SK-N-MC (cell line): ENCODE results near the gene MRAS.

ENCODE experiments used
- DNase-seq: peaks from one replicate; pipeline ENCODE4 v3.0.0-alpha.2; 2011; ENCODE audit warnings: low read depth, low spot score
- H3K27ac ChIP-seq: fragments of 200-600 bp; sonication (generic); 2 replicates; pipeline ENCODE4 v1.5.1; 2016; ENCODE audit warnings: mixed run types
- H3K36me3 ChIP-seq: fragments of 200-600 bp; sonication (generic); 2 replicates; pipeline ENCODE4 v1.6.1; 2017; ENCODE audit warnings: antibody characterized with exemption, low read length, mixed read lengths; ENCODE audit not compliant: insufficient read depth
- H3K4me3 ChIP-seq: fragments of 200-600 bp; sonication (generic); 2 replicates; pipeline ENCODE4 v1.5.1; 2016
- H3K9ac ChIP-seq: fragments of 200-600 bp; sonication (generic); 2 replicates; pipeline ENCODE4 v1.8.0; 2017; ENCODE audit warnings: mixed run types, mixed read lengths; ENCODE audit not compliant: insufficient read length
- H3K9me3 ChIP-seq: fragments of 200-600 bp; sonication (generic); 2 replicates; pipeline ENCODE4 v1.6.1; 2017; ENCODE audit warnings: low read depth, mild to moderate bottlenecking, antibody characterized with exemption, low read length, moderate library complexity, mixed read lengths
- EZH2 ChIP-seq: fragments of 200-600 bp; sonication (generic); IDR thresholded peaks from one replicate; pipeline ENCODE4 v1.6.1; 2017; ENCODE audit warnings: antibody characterized with exemption
- FOXP2 ChIP-seq: optimal IDR thresholded peaks from 2 replicates; pipeline ENCODE3; 2011; ENCODE audit warnings: mild to moderate bottlenecking, moderate library complexity; ENCODE audit not compliant: insufficient read depth; ENCODE audit errors: extremely low read length, control extremely low read depth
- POLR2AphosphoS5 ChIP-seq: IDR thresholded peaks from 2 replicates; pipeline ENCODE4 v1.6.1; 2012; ENCODE audit warnings: mild to moderate bottlenecking, low read depth, low read length, borderline replicate concordance

MRAS gene

GRCh38 chr3:138325990-138326389, 22.4 kb upstream of the MRAS start:
- Histone ChIP-seq H3K36me3 (no peaks in the 10 kb centered on the region), H3K4me3 (no peak overlapping the region), H3K27ac (no peak overlapping the region), H3K9me3 (no peaks in the 10 kb centered on the region), H3K9ac (no peak overlapping the region)
- TF ChIP-seq FOXP2 (no peak), EZH2 (no peak), POLR2AphosphoS5 (no peak)
- no peak for DNase-seq

GRCh38 chr3:138326866-138327595, 21.3 kb upstream of the MRAS start:
- Histone ChIP-seq H3K4me3 (no peak overlapping the region), H3K36me3 (no peaks in the 10 kb centered on the region), H3K27ac (no peak overlapping the region), H3K9ac (no peak overlapping the region), H3K9me3 (no peaks in the 10 kb centered on the region)
- no peak for DNase-seq
- no peak for TF ChIP-seq POLR2AphosphoS5
- no peak for TF ChIP-seq FOXP2
- no peak for TF ChIP-seq EZH2

GRCh38 chr3:138327831-138328230, 20.5 kb upstream of the MRAS start:
- Histone ChIP-seq H3K36me3 (no peaks in the 10 kb centered on the region), H3K9me3 (no peaks in the 10 kb centered on the region), H3K9ac (no peak overlapping the region), H3K4me3 (no peak overlapping the region), H3K27ac (no peak overlapping the region)
- TF ChIP-seq POLR2AphosphoS5, result no peak
- TF ChIP-seq FOXP2, result no peak
- no peak for TF ChIP-seq EZH2
- no peak for DNase-seq

GRCh38 chr3:138328341-138328740, 20.0 kb upstream of the MRAS start:
- no peak for DNase-seq
- peak overlapping the region; percentile 82 for H3K4me3 ChIP-seq
- no peaks in the 10 kb centered on the region for H3K36me3 ChIP-seq
- H3K9me3 ChIP-seq, result no peaks in the 10 kb centered on the region
- TF ChIP-seq EZH2, result no peak
- TF ChIP-seq FOXP2, result no peak
- no peak for TF ChIP-seq POLR2AphosphoS5
- H3K9ac ChIP-seq, result no peak overlapping the region
- H3K27ac ChIP-seq, result no peak overlapping the region

- Histone ChIP-seq H3K9ac (no peak within 1 kb of the TSS), H3K27ac (no peak within 1 kb of the TSS), H3K36me3 (no peaks in the 10 kb centered on the region), H3K4me3 (peak within 1 kb of the TSS; percentile 82), H3K9me3 (no peaks in the 10 kb centered on the region)
- no peak for TF ChIP-seq EZH2
- TF ChIP-seq POLR2AphosphoS5, result no peak
- TF ChIP-seq FOXP2, result no peak
- DNase-seq, result no peak
These were observed 19.0 kb upstream of the MRAS start, which contains the start of gene NME9 for GRCh38 chr3:138329127-138329983. Gene NME9 (minus strand): TSS chr3:138329851. CDS start chr3:138329335, 516 bp downstream.

- Histone ChIP-seq H3K27ac (no peak overlapping the region), H3K9me3 (no peaks in the 10 kb centered on the region), H3K4me3 (peak overlapping the region; percentile 82), H3K9ac (no peak overlapping the region), H3K36me3 (no peaks in the 10 kb centered on the region)
- no peak for DNase-seq
- TF ChIP-seq POLR2AphosphoS5 (no peak), EZH2 (no peak), FOXP2 (no peak)
These were observed 18.4 kb upstream of the MRAS start for GRCh38 chr3:138329984-138330293.

GRCh38 chr3:138331143-138331894, 17.1 kb upstream of the MRAS start:
- no peak overlapping the region for H3K4me3 ChIP-seq
- TF ChIP-seq POLR2AphosphoS5, result no peak
- TF ChIP-seq FOXP2, result no peak
- no peak for TF ChIP-seq EZH2
- H3K27ac ChIP-seq, result no peak overlapping the region
- no peaks in the 10 kb centered on the region for H3K9me3 ChIP-seq
- no peak for DNase-seq
- H3K36me3 ChIP-seq, result no peaks in the 10 kb centered on the region
- H3K9ac ChIP-seq, result no peak overlapping the region
